ENCODE measurements around the gene CDC42EP2. TPM values are rescaled to one million over a fixed set of nuclear protein-coding genes. Genes with fewer than 3 reads are reported as not detected.

The CDC42EP2 gene
- total RNA-seq, 1 donor: 15.6 TPM

DNA sequence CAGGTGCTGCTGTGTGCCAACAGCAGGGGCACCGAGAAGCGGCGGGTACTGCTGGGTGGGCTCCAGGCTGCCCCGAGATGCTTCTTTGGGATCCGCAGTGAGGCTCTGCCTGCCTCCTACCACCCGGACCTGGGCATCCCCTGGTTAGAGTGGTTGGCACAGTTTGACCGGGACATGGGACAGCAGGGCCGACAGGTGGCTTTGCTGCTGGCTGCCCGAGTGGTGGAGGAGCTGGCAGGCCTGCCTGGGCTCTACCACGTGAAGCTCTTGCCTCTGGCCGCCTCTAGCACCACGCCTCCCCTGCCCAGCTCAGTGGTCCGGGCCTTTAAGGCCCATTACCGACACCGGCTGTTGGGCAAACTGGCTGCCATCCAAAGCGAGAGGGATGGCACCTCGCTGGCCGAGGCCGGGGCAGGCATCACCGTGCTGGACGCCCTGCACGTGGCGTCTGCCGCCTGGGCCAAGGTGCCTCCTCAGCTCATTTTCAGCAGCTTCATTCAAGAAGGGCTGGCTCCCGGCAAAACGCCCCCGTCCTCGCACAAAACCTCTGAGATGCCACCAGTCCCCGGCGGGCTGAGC lies 41.8 kb downstream of the CDC42EP2 start:
- no peaks in the 10 kb centered on the region for H3K79me2 ChIP-seq (ENCODE audit: insufficient read depth, low read length)
- H4K20me1 ChIP-seq (ENCODE audit: insufficient read depth, low read length): peaks cover 20% of the 10 kb centered on the region
- peaks cover 18% of the 10 kb centered on the region for H3K36me3 ChIP-seq (ENCODE audit: insufficient read depth, low read length)
- no peak overlapping the region for H3K4me3 ChIP-seq (ENCODE audit: insufficient read depth, low read length)
- H3K9me3 ChIP-seq (ENCODE audit: low read depth, low read length): no peaks in the 10 kb centered on the region
- H3K27ac ChIP-seq (ENCODE audit: low read depth, low read length): no peak overlapping the region
- DNase-seq (ENCODE audit: insufficient read length, low spot score, missing footprints): peak; percentile 51
- no peak for TF ChIP-seq CTCF (IDR thresholded peaks at IDR 0.05; ENCODE audit: extremely low read depth, low read depth, low read length)
- peaks cover 30% of the 10 kb centered on the region for H3K27me3 ChIP-seq (ENCODE audit: insufficient read depth, low read length)
- H3K4me2 ChIP-seq (ENCODE audit: insufficient read depth, low read length): no peak overlapping the region
- H2AFZ ChIP-seq (ENCODE audit: low read length): peak overlapping the region; percentile 82
- peaks cover 17% of the 10 kb centered on the region for H3K4me1 ChIP-seq (ENCODE audit: insufficient read depth, low read length)

GRCh38 chr11:65357856-65358356 lies 43.2 kb downstream of the CDC42EP2 start:
- no peaks in the 10 kb centered on the region for H3K79me2 ChIP-seq (ENCODE audit: insufficient read depth, low read length)
- DNase-seq (ENCODE audit: insufficient read length, low spot score, missing footprints): no peak
- H3K9me3 ChIP-seq (ENCODE audit: low read depth, low read length): no peaks in the 10 kb centered on the region
- H3K36me3 ChIP-seq (ENCODE audit: insufficient read depth, low read length): peaks cover 6% of the 10 kb centered on the region
- no peak overlapping the region for H2AFZ ChIP-seq (ENCODE audit: low read length)
- no peak overlapping the region for H3K4me2 ChIP-seq (ENCODE audit: insufficient read depth, low read length)
- peaks cover 12% of the 10 kb centered on the region for H4K20me1 ChIP-seq (ENCODE audit: insufficient read depth, low read length)
- H3K27me3 ChIP-seq (ENCODE audit: insufficient read depth, low read length): peaks cover 30% of the 10 kb centered on the region
- H3K27ac ChIP-seq (ENCODE audit: low read depth, low read length): no peak overlapping the region
- TF ChIP-seq CTCF (IDR thresholded peaks at IDR 0.05; ENCODE audit: extremely low read depth, low read depth, low read length): no peak
- no peak overlapping the region for H3K4me3 ChIP-seq (ENCODE audit: insufficient read depth, low read length)
- H3K4me1 ChIP-seq (ENCODE audit: insufficient read depth, low read length): peaks cover 17% of the 10 kb centered on the region

DNA sequence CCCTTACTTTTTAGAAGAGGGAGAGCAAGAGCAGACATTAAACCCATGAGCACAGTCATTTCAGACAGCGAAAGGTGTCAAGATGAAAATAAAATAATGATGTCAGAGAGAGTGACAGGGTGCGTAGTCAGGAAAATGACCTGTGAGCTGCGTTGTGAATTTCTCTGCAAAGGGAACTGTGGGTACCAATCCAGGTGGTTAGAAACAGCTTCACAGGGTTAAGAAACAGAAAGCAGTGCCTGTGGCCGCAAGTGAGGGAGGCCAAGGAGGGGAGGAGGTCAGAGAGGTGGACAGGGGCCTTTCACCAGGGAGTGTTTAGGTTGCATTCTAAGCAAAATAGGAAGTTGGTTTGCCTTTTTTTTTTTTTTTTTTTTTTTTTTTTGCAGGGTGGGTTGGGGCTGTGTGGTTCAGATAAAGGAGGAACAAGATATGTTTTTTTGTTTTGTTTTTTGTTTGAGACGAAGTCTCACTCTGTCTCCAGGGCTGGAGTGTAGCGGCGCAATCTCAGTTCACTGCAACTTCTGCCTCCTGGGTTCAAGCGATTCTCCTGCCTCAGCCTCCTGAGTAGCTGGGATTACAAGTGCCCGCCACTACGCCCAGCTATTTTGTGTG lies 47.8 kb downstream of the CDC42EP2 start:
- no peak overlapping the region for H2AFZ ChIP-seq (ENCODE audit: low read length)
- H3K27ac ChIP-seq (ENCODE audit: low read depth, low read length): no peak overlapping the region
- H3K4me3 ChIP-seq (ENCODE audit: insufficient read depth, low read length): no peak overlapping the region
- H3K4me1 ChIP-seq (ENCODE audit: insufficient read depth, low read length): no peaks in the 10 kb centered on the region
- no peak for TF ChIP-seq CTCF (IDR thresholded peaks at IDR 0.05; ENCODE audit: extremely low read depth, low read depth, low read length)
- H3K36me3 ChIP-seq (ENCODE audit: insufficient read depth, low read length): no peaks in the 10 kb centered on the region
- no peak overlapping the region for H3K4me2 ChIP-seq (ENCODE audit: insufficient read depth, low read length)
- H3K79me2 ChIP-seq (ENCODE audit: insufficient read depth, low read length): peaks cover 5% of the 10 kb centered on the region
- no peak for DNase-seq (ENCODE audit: insufficient read length, low spot score, missing footprints)
- H4K20me1 ChIP-seq (ENCODE audit: insufficient read depth, low read length): no peaks in the 10 kb centered on the region
- no peaks in the 10 kb centered on the region for H3K9me3 ChIP-seq (ENCODE audit: low read depth, low read length)
- H3K27me3 ChIP-seq (ENCODE audit: insufficient read depth, low read length): peaks cover 9% of the 10 kb centered on the region

DNA sequence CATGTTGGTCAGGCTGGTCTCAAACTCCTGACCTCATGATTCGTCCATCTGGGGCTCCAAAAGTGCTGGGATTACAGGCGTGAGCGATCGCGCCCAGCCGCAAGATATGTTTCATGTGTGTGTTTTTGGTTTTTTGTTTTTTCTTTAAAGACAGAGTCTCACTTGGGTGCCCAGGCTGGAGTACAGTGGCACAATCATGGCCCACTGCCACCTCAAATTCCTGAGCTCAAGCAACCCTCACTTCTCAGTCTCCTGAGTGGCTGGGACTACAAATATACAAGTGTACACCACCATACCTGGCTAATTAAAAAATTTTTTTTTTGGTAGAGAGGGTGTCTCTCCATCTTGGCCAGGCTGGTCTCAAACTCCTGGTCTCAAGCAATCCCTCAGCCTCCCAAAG lies 48.3 kb downstream of the CDC42EP2 start:
- Histone ChIP-seq H3K9me3 (ENCODE audit: low read depth, low read length) (no peaks in the 10 kb centered on the region), H4K20me1 (ENCODE audit: insufficient read depth, low read length) (no peaks in the 10 kb centered on the region), H2AFZ (ENCODE audit: low read length) (no peak overlapping the region), H3K4me1 (ENCODE audit: insufficient read depth, low read length) (no peaks in the 10 kb centered on the region), H3K36me3 (ENCODE audit: insufficient read depth, low read length) (no peaks in the 10 kb centered on the region), H3K27me3 (ENCODE audit: insufficient read depth, low read length) (peaks cover 3% of the 10 kb centered on the region), H3K4me3 (ENCODE audit: insufficient read depth, low read length) (no peak overlapping the region), H3K79me2 (ENCODE audit: insufficient read depth, low read length) (peaks cover 5% of the 10 kb centered on the region), H3K27ac (ENCODE audit: low read depth, low read length) (no peak overlapping the region), H3K4me2 (ENCODE audit: insufficient read depth, low read length) (no peak overlapping the region)
- no peak for TF ChIP-seq CTCF (IDR thresholded peaks at IDR 0.05; ENCODE audit: extremely low read depth, low read depth, low read length)
- no peak for DNase-seq (ENCODE audit: insufficient read length, low spot score, missing footprints)

Data from osteoblast (primary cell).